Adrenal gland (tissue), 5 donors: ENCODE results near the gene ZRANB3.

Source experiments
- POLR2A ChIP-seq, 2 donors: fragments of 450-650 bp; IDR thresholded peaks; one replicate each; pipeline ENCODE4 v1.6.1; 2017; ENCODE audit warnings: antibody characterized with exemption in 2 of 2, mild to moderate bottlenecking in 2 of 2, moderate library complexity in 1 of 2
- TF ChIP-seq, protein P1 (sequence below), 6 experiments: fragments of 450-650 bp in 4 of 6; fragments of 200-600 bp in 2 of 6; sonication (generic) in 1 of 6; IDR thresholded peaks; 1 replicate in 5 of 6; 2 replicates in 1 of 6; pipeline versions ENCODE4 v1.5.1 to v1.8.0; 2016 to 2021; ENCODE audit warnings: antibody characterized with exemption in 6 of 6, mild to moderate bottlenecking in 2 of 6, moderate library complexity in 1 of 6
- donor health status: DM: no; HTN: no; CAD: no.

DNA sequence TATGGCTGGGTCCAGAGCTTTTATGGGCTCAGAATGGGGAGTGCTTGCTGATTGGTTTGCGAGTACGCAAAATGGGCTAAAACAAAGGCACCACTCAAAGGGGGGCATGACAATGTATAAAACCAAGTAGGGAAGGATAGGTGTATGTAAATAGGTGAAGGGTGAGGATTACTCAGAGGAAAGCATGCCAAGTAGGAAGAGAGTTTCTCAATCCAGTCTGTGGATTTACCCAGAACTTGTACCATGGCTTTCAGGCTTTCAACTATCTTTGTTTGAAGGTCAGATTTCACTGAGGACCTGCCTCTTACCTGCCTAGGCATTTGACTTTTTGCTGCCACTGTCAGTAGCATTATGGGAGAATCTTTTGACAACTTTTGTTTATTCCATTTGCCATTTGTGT, 386.7 kb downstream of the ZRANB3 start:
- TF ChIP-seq, protein P1, sequence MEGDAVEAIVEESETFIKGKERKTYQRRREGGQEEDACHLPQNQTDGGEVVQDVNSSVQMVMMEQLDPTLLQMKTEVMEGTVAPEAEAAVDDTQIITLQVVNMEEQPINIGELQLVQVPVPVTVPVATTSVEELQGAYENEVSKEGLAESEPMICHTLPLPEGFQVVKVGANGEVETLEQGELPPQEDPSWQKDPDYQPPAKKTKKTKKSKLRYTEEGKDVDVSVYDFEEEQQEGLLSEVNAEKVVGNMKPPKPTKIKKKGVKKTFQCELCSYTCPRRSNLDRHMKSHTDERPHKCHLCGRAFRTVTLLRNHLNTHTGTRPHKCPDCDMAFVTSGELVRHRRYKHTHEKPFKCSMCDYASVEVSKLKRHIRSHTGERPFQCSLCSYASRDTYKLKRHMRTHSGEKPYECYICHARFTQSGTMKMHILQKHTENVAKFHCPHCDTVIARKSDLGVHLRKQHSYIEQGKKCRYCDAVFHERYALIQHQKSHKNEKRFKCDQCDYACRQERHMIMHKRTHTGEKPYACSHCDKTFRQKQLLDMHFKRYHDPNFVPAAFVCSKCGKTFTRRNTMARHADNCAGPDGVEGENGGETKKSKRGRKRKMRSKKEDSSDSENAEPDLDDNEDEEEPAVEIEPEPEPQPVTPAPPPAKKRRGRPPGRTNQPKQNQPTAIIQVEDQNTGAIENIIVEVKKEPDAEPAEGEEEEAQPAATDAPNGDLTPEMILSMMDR (IDR thresholded peaks at IDR 0.05) = no peak
- TF ChIP-seq POLR2A (IDR thresholded peaks at IDR 0.05) = no peak
